CD4-positive, CD25-positive, alpha-beta regulatory T cell (primary cell): ENCODE data around the gene JAK3. TPM values are rescaled to one million over a fixed set of nuclear protein-coding genes. Genes with fewer than 3 reads are reported as not detected.
"Not testable (repeated sequence)": the region's sequence is repeated elsewhere in the genome, so short reads cannot be mapped to it uniquely, and the experiment has no call there.

Experiments
- ATAC-seq, 2 donors: fragments of 150-1000 bp; cut with Tn5 transposase; one replicate each; pipeline ENCODE4 v1.10.0; 2021; ENCODE audit warnings: low read depth in 2 of 2, moderate number of reproducible peaks in 2 of 2, moderate library complexity in 1 of 2
- DNase-seq, 3 donors: peaks; one replicate each; pipeline versions ENCODE4 v3.0.0 to v3.0.0-alpha.2; 2012 to 2022; ENCODE audit warnings: mixed read lengths in 1 of 3
- H3K27ac ChIP-seq: one replicate; pipeline ENCODE4 v1.7.0; 2013; ENCODE audit warnings: mild to moderate bottlenecking, low read length; ENCODE audit not compliant: insufficient read depth, poor library complexity, severe bottlenecking
- H3K27me3 ChIP-seq: one replicate; pipeline ENCODE4 v1.7.0; 2013; ENCODE audit warnings: low read length; ENCODE audit not compliant: control insufficient read depth, insufficient read depth
- H3K36me3 ChIP-seq: one replicate; pipeline ENCODE4 v1.7.0; 2013; ENCODE audit warnings: mild to moderate bottlenecking, low read length, moderate library complexity; ENCODE audit not compliant: control insufficient read depth, insufficient read depth
- H3K4me1 ChIP-seq: 2 replicates; pipeline ENCODE4 v1.7.0; 2013; ENCODE audit warnings: mild to moderate bottlenecking, low read length; ENCODE audit not compliant: insufficient read depth, control insufficient read depth, poor library complexity, severe bottlenecking
- H3K4me3 ChIP-seq: one replicate; pipeline ENCODE4 v1.7.0; 2013; ENCODE audit warnings: low read depth, mild to moderate bottlenecking, low read length, moderate library complexity
- H3K9me3 ChIP-seq, 2 experiments: 1 replicate in 1 of 2; 2 replicates in 1 of 2; pipeline ENCODE4 v1.7.0; 2013; ENCODE audit warnings: low read length in 2 of 2, mild to moderate bottlenecking in 1 of 2, moderate library complexity in 1 of 2; ENCODE audit not compliant: control insufficient read depth in 2 of 2
- H3K27ac Mint-ChIP-seq, 3 donors: one replicate each; pipeline ENCODE4 v1.8.0; 2020 to 2022; ENCODE audit warnings: mild to moderate bottlenecking in 3 of 3, mixed read lengths in 3 of 3, moderate library complexity in 2 of 3
- H3K27me3 Mint-ChIP-seq: one replicate; pipeline ENCODE4 v1.8.0; 2022; ENCODE audit warnings: mild to moderate bottlenecking, mixed read lengths
- H3K36me3 Mint-ChIP-seq: one replicate; pipeline ENCODE4 v1.8.0; 2020; ENCODE audit warnings: mixed read lengths
- H3K4me1 Mint-ChIP-seq, 4 donors: one replicate each; pipeline ENCODE4 v1.8.0; 2020 to 2022; ENCODE audit warnings: mixed read lengths in 4 of 4, mild to moderate bottlenecking in 1 of 4
- H3K4me3 Mint-ChIP-seq, 4 donors: one replicate each; pipeline ENCODE4 v1.8.0; 2020 to 2022; ENCODE audit warnings: mild to moderate bottlenecking in 4 of 4, mixed read lengths in 4 of 4, moderate library complexity in 3 of 4
- H3K9me3 Mint-ChIP-seq, 7 donors: one replicate each; pipeline ENCODE4 v1.8.0; 2020 to 2022; ENCODE audit warnings: mixed read lengths in 7 of 7, mild to moderate bottlenecking in 3 of 7, moderate library complexity in 2 of 7
- polyA plus RNA-seq, 4 donors: library from polyadenylated mRNA; unstranded; fragments of 300-500 nt; fragmentation: Illumina TruSeq; gene quantifications; one replicate each; pipeline ENCODE4 v1.2.3, GENCODE V29; 2021
- total RNA-seq: library from RNA; stranded (reverse); gene quantifications from one replicate; pipeline ENCODE4 v1.2.3, GENCODE V29; 2022

JAK3 gene
- total and polyA plus RNA-seq, 5 donors from 2014 or later: 80.8 to 198 (median 91.9) TPM

DNA sequence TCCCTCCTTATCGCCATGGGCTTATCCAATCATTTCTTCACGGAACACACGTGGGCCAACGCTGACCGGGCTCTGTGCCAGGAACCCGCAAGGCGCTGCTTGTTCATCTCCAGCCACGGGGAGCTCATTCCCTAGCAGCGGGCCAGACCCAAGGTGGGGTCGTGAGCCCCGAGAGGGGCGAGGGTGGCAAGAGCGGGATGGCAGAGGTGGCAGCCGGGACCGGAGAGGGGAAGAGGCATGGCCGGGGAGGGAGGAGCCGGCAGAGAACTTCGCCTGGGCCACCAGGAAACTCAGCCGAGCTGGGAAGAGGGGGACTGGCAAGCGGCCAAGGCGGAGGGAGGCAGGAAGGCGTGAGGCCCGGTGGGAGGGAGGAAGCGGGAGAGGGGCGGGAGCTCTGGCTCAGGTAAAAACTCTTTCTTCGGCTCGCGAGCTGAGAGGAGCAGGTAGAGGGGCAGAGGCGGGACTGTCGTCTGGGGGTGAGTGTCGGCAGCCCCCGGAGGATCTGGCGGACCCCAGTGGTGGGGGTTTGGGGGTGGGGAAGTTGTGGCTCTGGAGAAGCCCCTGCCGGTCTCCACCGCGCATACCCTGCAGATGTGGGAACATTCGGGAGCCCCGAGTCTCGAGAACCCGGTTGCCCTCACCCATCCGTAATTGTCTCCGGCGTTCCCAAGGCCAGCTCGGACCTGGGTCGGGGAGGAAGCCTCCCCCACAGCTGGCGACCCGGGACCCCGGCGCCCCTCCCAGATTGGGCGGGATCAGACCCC is 52.9 kb downstream of the JAK3 start, which contains the start of gene B3GNT3:
TSS of gene B3GNT3 (plus strand) at position 408 of the 764 bp plus-strand sequence. CDS start 12,670 bp downstream, outside the sequence.
- DNase-seq (peak in 1 of 3 donors; percentile 7), ATAC-seq (no peak)
- H3K9me3 Mint-ChIP-seq: no peaks in the 10 kb centered on the region
- Histone ChIP-seq H3K27ac (no peak within 1 kb of the TSS), H3K27me3 (no peaks in the 10 kb centered on the region), H3K9me3 (no peaks in the 10 kb centered on the region), H3K4me3 (no peak within 1 kb of the TSS), H3K4me1 (peaks cover 28% of the 10 kb centered on the region), H3K36me3 (no peaks in the 10 kb centered on the region)
- H3K27me3 Mint-ChIP-seq: peaks cover 38% of the 10 kb centered on the region
- H3K27ac Mint-ChIP-seq: peak within 1 kb of the TSS in 2 of 3 donors; percentile 5 to 83
- H3K4me3 Mint-ChIP-seq: peak within 1 kb of the TSS in 3 of 4 donors; percentile 19 to 72 (median 58)
- H3K36me3 Mint-ChIP-seq: no peaks in the 10 kb centered on the region
- peaks cover 0 to 64% (median 22%) of the 10 kb centered on the region in 4 donors for H3K4me1 Mint-ChIP-seq

DNA sequence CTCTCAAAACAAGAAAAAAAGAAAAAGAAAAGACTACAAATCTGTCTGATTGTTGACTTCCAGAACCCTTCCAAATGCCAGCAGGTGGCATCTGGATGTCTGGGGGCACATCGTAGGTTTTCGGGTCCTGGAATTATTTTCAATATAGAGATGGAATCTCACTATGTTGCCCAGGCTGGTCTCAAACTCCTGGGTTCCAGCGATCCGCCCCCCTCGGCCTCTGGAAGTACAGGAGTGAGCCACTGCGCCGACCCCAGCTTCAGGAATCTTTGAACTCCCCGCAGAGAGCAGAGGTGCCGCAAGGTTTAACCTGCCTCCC is 53.4 kb downstream of the JAK3 start:
- H3K27me3 Mint-ChIP-seq: peaks cover 37% of the 10 kb centered on the region
- no peak for ATAC-seq
- H3K4me1 Mint-ChIP-seq: peaks cover 0 to 68% (median 22%) of the 10 kb centered on the region in 4 donors
- peaks cover under 1% of the 10 kb centered on the region for H3K36me3 Mint-ChIP-seq
- no peaks in the 10 kb centered on the region for H3K9me3 Mint-ChIP-seq
- Histone ChIP-seq H3K27me3 (no peaks in the 10 kb centered on the region), H3K27ac (no peak overlapping the region), H3K4me3 (no peak overlapping the region), H3K9me3 (no peaks in the 10 kb centered on the region), H3K4me1 (peaks cover 28% of the 10 kb centered on the region), H3K36me3 (no peaks in the 10 kb centered on the region)
- peak overlapping the region in 1 of 3 donors; percentile 83 for H3K27ac Mint-ChIP-seq
- peak overlapping the region in 2 of 4 donors; percentile 19 to 72 for H3K4me3 Mint-ChIP-seq
- DNase-seq: no peak

DNA sequence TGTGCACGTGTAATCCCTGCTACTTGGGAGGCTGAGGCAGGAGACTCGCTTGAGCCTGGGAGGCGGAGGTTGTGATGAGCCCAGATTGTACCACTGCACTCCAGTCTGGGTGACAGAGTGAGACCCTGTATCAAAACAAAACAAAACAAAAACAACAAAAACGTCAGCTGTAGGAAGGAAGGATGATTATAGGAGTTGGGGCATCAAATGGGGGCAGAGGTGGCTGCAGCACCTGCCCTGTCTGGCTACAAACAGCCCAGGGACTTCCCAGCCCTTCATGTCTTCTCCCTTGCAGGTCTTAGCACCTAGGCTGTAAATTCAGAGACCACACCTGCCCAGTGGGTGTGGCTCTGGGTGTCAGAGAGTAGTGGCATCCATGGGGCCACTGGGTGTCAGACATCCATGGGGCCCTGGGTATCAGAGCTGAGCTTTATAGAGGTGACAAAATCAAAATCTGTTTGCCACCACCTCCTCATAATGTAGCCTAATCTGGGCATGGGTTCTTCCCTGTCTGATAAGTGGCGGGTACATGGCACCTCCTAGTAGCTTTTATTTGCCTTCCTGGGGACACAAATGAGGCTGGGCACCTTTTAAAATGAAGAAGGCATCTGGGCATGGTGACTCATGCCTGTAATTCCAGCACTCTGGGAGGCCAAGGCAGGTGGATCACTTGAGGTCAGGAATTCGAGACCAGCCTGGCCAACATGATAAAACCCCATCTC is 57.6 kb downstream of the JAK3 start:
- H3K27me3 Mint-ChIP-seq: peaks cover 21% of the 10 kb centered on the region
- Histone ChIP-seq H3K27me3 (no peaks in the 10 kb centered on the region), H3K36me3 (peaks cover 16% of the 10 kb centered on the region), H3K9me3 (no peaks in the 10 kb centered on the region), H3K4me3 (no peak overlapping the region), H3K27ac (no peak overlapping the region), H3K4me1 (peaks cover 15% of the 10 kb centered on the region)
- peaks cover 10% of the 10 kb centered on the region for H3K36me3 Mint-ChIP-seq
- H3K4me1 Mint-ChIP-seq: peaks cover 0 to 55% (median 18%) of the 10 kb centered on the region in 4 donors
- H3K4me3 Mint-ChIP-seq: no peak overlapping the region
- no peaks in the 10 kb centered on the region for H3K9me3 Mint-ChIP-seq
- peak overlapping the region; percentile 52 to 72 (median 62) for H3K27ac Mint-ChIP-seq
- ATAC-seq (peak in 1 of 2 donors; percentile 45), DNase-seq (peak in 1 of 3 donors; percentile 41)

DNA sequence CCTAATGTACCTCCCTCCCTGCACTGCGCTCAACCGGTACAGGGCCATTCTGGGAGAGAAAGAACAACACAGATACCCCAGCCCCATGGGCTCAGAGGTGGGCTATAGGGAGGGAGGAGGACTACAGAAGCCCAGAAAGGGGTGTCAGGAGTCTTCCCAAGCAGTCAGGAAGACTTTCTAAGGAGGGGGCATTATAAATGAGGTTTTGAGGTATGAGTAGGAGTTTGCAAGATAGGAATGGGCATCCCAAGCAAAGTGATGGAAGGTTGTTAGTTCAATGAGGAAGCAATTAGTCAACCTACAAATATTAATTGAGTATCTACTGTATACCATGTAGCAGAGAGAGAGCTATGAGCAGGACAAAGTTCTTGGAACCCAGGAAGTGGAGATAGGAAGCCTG is 59.1 kb downstream of the JAK3 start:
- Mint-ChIP-seq H3K27me3 (peaks cover 6% of the 10 kb centered on the region), H3K27ac (peak overlapping the region in 2 of 3 donors; percentile 26 to 84), H3K36me3 (peaks cover 16% of the 10 kb centered on the region), H3K9me3 (no peaks in the 10 kb centered on the region), H3K4me1 (peaks cover 0 to 48% (median 20%) of the 10 kb centered on the region in 4 donors), H3K4me3 (no peak overlapping the region)
- H3K4me3 ChIP-seq: no peak overlapping the region
- H3K4me1 ChIP-seq: peaks cover 8% of the 10 kb centered on the region
- no peaks in the 10 kb centered on the region for H3K9me3 ChIP-seq
- ATAC-seq (no peak), DNase-seq (no peak)
- no peaks in the 10 kb centered on the region for H3K27me3 ChIP-seq
- H3K27ac ChIP-seq: no peak overlapping the region
- peaks cover 19% of the 10 kb centered on the region for H3K36me3 ChIP-seq

DNA sequence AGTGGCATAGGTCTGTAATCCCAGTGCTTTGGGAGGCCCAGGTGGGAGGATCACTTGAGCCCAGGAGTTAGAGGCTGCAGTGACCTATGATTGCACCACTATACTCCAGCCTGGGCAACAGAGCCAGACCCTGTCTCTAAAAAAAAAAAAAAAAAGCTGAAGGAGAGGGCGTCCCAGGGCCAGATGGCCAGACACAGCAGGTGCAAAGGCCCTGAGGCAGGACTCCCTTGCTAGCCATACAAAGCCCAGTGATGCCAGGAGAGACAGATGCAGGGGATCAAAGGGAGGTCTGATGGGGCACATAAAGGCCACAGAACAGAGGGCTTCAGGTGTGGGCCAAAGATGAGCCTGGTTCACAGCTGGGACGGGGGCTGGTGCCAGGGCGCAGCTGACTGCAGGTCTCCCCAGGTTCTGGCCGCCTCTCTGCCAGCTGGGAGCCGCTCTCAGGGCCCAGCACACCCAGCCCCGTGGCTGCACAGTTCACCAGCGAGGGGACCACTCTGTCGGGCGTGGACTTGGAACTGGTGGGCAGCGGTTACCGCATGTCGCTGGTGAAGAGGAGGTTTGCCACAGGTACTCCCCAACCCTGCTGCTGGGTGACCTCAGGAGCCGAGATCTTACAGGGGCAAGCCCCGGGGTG is 60.4 kb downstream of the JAK3 start:
- Mint-ChIP-seq H3K4me3 (no peak overlapping the region), H3K27me3 (no peaks in the 10 kb centered on the region), H3K27ac (no peak overlapping the region), H3K9me3 (no peaks in the 10 kb centered on the region), H3K36me3 (peaks cover 19% of the 10 kb centered on the region), H3K4me1 (peaks cover 0 to 41% (median 18%) of the 10 kb centered on the region in 4 donors)
- Histone ChIP-seq H3K4me3 (no peak overlapping the region), H3K9me3 (no peaks in the 10 kb centered on the region), H3K4me1 (peaks cover 8% of the 10 kb centered on the region), H3K36me3 (peaks cover 28% of the 10 kb centered on the region), H3K27ac (no peak overlapping the region), H3K27me3 (no peaks in the 10 kb centered on the region)
- DNase-seq (no peak), ATAC-seq (no peak)

GRCh38 chr19:17784201-17785008 is 63.4 kb downstream of the JAK3 start:
- H3K27ac Mint-ChIP-seq: peak overlapping the region in 2 of 3 donors; percentile 49 to 67
- ATAC-seq (peak; percentile 68 to 73), DNase-seq (peak; percentile 50 to 80 (median 72))
- Histone ChIP-seq H3K36me3 (peaks cover 33% of the 10 kb centered on the region), H3K9me3 (no peaks in the 10 kb centered on the region), H3K4me1 (no peaks in the 10 kb centered on the region), H3K27ac (no peak overlapping the region), H3K4me3 (no peak overlapping the region), H3K27me3 (no peaks in the 10 kb centered on the region)
- no peak overlapping the region for H3K4me3 Mint-ChIP-seq
- H3K27me3 Mint-ChIP-seq: no peaks in the 10 kb centered on the region
- H3K9me3 Mint-ChIP-seq: no peaks in the 10 kb centered on the region
- peaks cover 22% of the 10 kb centered on the region for H3K36me3 Mint-ChIP-seq
- H3K4me1 Mint-ChIP-seq: peaks cover 0 to 18% (median 8%) of the 10 kb centered on the region in 4 donors

DNA sequence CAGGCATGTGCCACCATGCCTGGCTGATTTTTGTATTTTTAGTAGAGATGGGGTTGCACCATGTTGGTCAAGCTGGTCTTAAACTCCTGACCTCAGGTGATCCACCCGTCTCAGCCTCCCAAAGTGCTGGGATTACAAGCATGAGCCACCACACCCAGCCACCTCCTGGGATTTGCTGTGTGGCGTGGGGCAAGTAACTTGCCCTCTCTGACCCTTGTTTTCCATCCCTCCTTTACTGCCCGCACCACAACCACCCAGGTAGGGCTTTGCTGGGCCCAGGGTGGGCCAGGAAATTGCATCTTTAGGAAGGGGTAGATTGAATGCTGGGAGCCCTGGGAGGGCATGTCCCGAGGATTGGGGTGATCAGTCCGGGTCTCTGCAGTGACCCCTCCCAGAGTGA is 64.1 kb downstream of the JAK3 start:
- Mint-ChIP-seq H3K4me1 (peaks cover 0 to 11% (median 6%) of the 10 kb centered on the region in 4 donors), H3K36me3 (peaks cover 16% of the 10 kb centered on the region), H3K27ac (peak overlapping the region in 1 of 3 donors; percentile 69)
- H3K4me3 ChIP-seq, DNase-seq, H3K27ac ChIP-seq, H3K9me3 Mint-ChIP-seq, H3K27me3 ChIP-seq, H3K27me3 Mint-ChIP-seq, H3K4me1 ChIP-seq, ATAC-seq, H3K9me3 ChIP-seq, H3K4me3 Mint-ChIP-seq: not testable (repeated sequence)
- H3K36me3 ChIP-seq: peaks cover 30% of the 10 kb centered on the region
